ELR (cell line): ENCODE results near the gene ZSWIM3.
A peak's percentile ranks its signal among the peaks of the same experiment; 100 is the strongest.

ENCODE experiments used
- DNase-seq: peaks from one replicate; pipeline ENCODE4 v3.0.0-alpha.2; 2015; ENCODE audit warnings: low read depth

Gene ZSWIM3

DNA sequence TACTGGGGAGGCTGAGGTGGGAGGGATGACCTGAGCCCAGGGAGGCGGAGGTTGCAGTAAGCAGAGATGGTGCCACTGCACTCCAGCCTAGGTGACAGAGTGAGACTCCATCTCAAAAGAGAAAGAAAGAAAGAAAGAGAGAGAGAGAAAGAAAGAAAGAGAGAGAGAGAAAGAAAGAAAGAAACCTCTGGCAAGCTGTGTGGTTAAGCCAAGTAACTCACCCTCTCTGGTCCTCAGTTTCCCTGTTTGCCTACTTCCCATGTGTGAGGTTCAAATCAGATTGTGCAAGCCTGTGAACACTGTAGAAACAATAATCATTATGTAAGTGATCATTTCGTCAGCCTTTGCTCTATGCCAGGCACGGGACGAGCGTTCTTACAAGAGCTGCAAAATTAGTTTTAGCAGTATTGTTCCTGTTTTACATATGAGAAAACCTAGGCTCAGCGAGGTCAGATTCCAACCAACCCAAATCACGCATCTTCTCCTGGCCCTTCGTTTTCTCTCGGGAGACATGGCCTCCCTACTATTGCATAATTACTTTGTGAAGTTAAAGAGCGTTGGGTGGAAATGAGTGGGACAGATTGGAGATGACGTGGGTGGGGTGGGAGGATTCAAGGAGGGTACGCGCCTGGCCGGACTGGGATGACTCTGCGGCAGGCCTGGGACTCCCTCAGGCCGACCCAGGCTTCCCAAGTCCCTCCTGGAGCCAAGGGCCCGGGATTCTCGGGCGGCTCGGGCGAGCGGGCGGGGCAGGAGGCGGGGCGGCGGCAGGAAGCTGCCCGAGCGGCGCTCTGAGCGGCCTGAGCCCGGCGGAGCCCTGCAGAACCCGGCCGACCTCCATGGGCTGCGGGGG, 24.2 kb upstream of the ZSWIM3 start, which contains the start of gene SNX21:
Gene SNX21, plus strand, starts transcription at position 770 of the 853 bp plus-strand sequence. CDS start 121 bp downstream, outside the sequence.
- peak; percentile 96 for DNase-seq

GRCh38 chr20:45833883-45834796, 23.3 kb upstream of the ZSWIM3 start:
- DNase-seq = peak; percentile 71

- DNase-seq = no peak
Measured at GRCh38 chr20:45834797-45835161, 22.6 kb upstream of the ZSWIM3 start.

DNA sequence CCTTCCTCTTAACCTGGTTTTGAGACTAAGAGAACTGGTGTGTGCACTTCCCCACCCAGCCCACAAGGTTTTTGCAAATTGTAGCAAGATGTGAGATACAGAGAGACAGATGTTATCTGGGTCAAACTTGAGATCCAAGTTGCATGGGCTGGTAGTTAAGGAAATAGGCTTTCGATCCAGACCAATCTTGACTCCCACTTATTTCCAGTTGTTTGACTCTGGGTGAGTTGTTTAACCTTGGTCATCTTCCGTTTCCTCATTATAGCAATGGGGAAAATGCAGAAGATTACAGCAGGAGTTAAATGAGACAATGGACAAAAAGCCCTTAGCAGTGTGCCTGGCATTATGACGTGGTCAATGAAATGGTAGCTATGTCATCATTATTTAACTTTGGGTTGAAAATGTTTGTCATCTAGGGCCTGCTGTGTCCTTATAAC, 22.1 kb upstream of the ZSWIM3 start:
- DNase-seq = peak; percentile 39

DNA sequence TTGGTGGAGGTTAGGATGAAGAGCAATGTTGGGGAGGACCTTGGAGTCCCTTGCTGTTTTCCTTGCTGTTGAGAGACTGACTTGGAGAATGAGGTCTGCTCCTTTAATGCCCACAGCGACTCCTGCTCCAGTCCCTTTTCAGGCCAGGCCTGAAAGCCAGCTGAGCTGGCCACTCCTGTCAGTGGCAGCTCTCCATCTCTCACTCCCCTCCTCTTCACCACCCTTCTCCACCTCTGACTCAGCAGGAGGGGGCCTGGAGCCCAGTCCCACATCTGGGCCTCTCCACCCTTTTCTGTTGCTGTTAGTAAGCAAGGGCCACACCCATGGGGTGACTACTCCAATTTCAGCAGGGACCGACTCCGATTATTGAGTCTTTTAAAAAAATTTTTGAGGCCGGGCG, 21.6 kb upstream of the ZSWIM3 start:
- peak; percentile 59 for DNase-seq

- no peak for DNase-seq
Measured at GRCh38 chr20:45836841-45837240, 20.6 kb upstream of the ZSWIM3 start.

- DNase-seq = no peak
Measured at GRCh38 chr20:45840700-45841198, 16.7 kb upstream of the ZSWIM3 start.

GRCh38 chr20:45841407-45842129, 15.8 kb upstream of the ZSWIM3 start:
- DNase-seq = no peak

- no peak for DNase-seq
Measured at GRCh38 chr20:45842169-45842812, 15.1 kb upstream of the ZSWIM3 start.

- DNase-seq = no peak
Measured at GRCh38 chr20:45843506-45843905, 13.9 kb upstream of the ZSWIM3 start.

GRCh38 chr20:45845452-45845851, 12.0 kb upstream of the ZSWIM3 start:
- no peak for DNase-seq

GRCh38 chr20:45848421-45848820, 9.0 kb upstream of the ZSWIM3 start:
- DNase-seq = no peak

DNA sequence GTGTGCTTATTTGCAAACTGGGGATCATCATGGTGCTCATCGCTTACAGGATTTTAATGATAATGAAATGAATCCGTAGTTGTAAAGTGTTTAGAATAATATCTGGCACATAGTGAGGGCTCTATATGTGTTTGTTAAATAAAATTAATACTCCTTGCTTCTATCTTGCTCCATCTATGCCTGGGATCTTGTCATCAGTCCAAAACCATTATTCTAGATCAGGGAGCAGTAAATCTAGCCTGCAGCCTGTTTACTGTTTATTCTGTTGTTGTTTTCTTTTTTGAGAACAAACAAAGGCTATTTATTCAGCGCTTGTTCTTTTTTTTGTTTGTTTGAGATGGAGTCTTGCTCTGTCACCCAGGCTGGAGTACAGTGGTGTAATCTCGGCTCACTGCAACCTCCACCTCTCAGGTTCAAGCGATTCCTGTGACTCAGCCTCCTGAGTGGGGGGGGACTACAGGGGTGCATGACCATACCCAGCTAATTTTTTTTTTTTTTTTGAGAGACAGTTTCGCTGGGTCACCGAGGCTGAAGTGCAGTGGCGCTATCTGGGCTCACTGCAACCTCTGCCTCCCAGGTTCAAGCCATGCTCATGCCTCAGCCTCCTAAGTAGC, 8.3 kb upstream of the ZSWIM3 start:
- no peak for DNase-seq

DNA sequence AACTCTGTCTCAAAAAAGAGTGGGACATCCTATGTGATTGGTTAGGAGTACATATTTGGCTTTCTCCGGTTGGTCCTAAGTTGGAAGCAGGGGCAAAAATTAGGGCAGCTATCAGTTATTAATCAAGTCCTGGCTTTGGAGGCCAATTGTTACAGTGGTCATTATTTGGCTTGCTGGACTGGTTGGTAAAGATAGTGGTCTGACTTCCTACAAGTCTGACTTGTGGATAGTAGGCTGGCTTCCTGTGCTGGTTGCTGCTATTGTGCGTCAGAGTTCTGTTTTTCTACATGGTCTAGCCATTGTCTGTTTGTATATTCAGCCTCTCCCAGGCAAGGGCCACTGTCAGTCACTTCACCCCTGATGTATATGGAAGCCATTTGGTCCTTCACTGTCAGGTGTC, 7.2 kb upstream of the ZSWIM3 start:
- DNase-seq = no peak

DNA sequence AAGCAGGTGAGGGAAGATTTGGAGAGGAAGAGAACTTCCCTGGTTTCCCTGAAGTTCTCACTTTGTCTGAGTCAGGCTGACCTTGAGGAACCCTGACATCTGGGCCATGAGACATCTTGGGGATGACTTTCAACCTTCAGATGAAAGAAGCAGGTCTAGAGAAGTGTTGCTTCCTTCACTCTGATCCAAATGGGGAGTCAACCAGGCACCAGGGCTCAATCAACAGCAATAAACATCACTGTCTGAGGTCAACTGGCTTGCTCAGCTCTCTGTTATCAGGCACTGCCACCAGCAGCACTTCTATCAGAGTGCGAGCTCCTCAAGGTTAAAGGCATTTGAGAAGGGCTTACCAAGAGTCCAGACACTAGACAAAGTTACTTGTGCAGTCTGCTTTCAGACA, 6.5 kb upstream of the ZSWIM3 start:
- DNase-seq = no peak

- DNase-seq = no peak
Measured at GRCh38 chr20:45851501-45851900, 5.9 kb upstream of the ZSWIM3 start.

DNA sequence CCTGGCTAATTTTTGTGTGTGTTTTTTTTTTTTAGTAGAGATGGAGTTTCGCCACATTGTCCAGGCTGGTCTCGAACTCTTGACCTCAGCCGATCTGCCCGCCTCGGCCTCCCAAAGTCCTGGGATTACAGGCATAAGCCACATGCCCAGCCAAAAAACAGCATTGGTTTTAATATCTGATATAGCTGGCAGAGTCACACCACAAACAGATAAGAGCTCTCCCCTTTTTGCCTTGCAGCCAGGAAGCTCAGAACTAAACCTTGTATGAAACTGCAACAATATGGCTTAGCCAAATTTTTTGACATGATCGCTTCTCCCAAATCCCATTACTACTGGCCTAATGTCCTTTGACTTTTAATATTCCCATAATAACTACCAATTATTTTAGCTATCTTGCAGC, 5.1 kb upstream of the ZSWIM3 start:
- no peak for DNase-seq

- no peak for DNase-seq
Measured at GRCh38 chr20:45853484-45853883, 3.9 kb upstream of the ZSWIM3 start.

GRCh38 chr20:45857882-45858216, 435 bp downstream of the ZSWIM3 start:
- DNase-seq = peak; percentile 57

- DNase-seq = no peak
Measured at GRCh38 chr20:45859916-45860315, 2.5 kb downstream of the ZSWIM3 start.

GRCh38 chr20:45860560-45861220, 3.3 kb downstream of the ZSWIM3 start:
- peak; percentile 66 for DNase-seq
